GM21447 (cell line): ENCODE data around the gene GPC2.
"Not testable (repeated sequence)": the region's sequence is repeated elsewhere in the genome, so short reads cannot be mapped to it uniquely, and the experiment has no call there.

ENCODE experiments used
- ATAC-seq: cut with Tn5 transposase; IDR thresholded peaks from one replicate; pipeline ENCODE4 v1.9.1; 2021; ENCODE audit not compliant: unreplicated experiment

GPC2 gene

GRCh38 chr7:100153708-100154535 is 23.3 kb downstream of the GPC2 start:
- ATAC-seq: no peak

GRCh38 chr7:100152937-100153666 is 24.1 kb downstream of the GPC2 start:
- ATAC-seq: no peak

GRCh38 chr7:100152404-100152803 is 24.8 kb downstream of the GPC2 start:
- no peak for ATAC-seq

GRCh38 chr7:100148559-100149328 is 28.4 kb downstream of the GPC2 start, which contains the start of gene LAMTOR4:
Gene LAMTOR4 (plus strand): TSS chr7:100148918. CDS start chr7:100148973, 55 bp downstream.
- ATAC-seq: peak; percentile 98

- no peak for ATAC-seq
Measured at GRCh38 chr7:100148225-100148558, 29.0 kb downstream of the GPC2 start.

GRCh38 chr7:100147278-100147677 is 29.9 kb downstream of the GPC2 start:
- ATAC-seq: no peak

GRCh38 chr7:100146350-100146749 is 30.8 kb downstream of the GPC2 start:
- not testable (repeated sequence) for ATAC-seq

GRCh38 chr7:100142461-100142860 is 34.7 kb downstream of the GPC2 start:
- no peak for ATAC-seq

GRCh38 chr7:100141555-100141949 is 35.6 kb downstream of the GPC2 start:
- ATAC-seq: no peak

GRCh38 chr7:100137851-100138760 is 39.1 kb downstream of the GPC2 start:
- ATAC-seq: no peak

- no peak for ATAC-seq
Measured at GRCh38 chr7:100132697-100133151, 44.5 kb downstream of the GPC2 start.

- ATAC-seq: no peak
Measured at GRCh38 chr7:100132126-100132525, 45.1 kb downstream of the GPC2 start.

- ATAC-seq: no peak
Measured at GRCh38 chr7:100130608-100131453, 46.4 kb downstream of the GPC2 start.

GRCh38 chr7:100130220-100130607 is 47.0 kb downstream of the GPC2 start:
- not testable (repeated sequence) for ATAC-seq

- ATAC-seq: no peak
Measured at GRCh38 chr7:100128637-100128963, 48.6 kb downstream of the GPC2 start.

GRCh38 chr7:100127866-100128636 is 49.1 kb downstream of the GPC2 start:
- ATAC-seq: no peak

GRCh38 chr7:100126931-100127865 is 50.0 kb downstream of the GPC2 start, which contains the start of gene MBLAC1:
Gene MBLAC1 (plus strand): TSS chr7:100126967. CDS start chr7:100127396, 429 bp downstream.
- peak; percentile 68 for ATAC-seq
